ENCODE data around the gene KIF1A. TPM values are rescaled to one million over a fixed set of nuclear protein-coding genes. Genes with fewer than 3 reads are reported as not detected.

The KIF1A gene
- total RNA-seq, 1 experiment from 2014 or later: not detected

DNA sequence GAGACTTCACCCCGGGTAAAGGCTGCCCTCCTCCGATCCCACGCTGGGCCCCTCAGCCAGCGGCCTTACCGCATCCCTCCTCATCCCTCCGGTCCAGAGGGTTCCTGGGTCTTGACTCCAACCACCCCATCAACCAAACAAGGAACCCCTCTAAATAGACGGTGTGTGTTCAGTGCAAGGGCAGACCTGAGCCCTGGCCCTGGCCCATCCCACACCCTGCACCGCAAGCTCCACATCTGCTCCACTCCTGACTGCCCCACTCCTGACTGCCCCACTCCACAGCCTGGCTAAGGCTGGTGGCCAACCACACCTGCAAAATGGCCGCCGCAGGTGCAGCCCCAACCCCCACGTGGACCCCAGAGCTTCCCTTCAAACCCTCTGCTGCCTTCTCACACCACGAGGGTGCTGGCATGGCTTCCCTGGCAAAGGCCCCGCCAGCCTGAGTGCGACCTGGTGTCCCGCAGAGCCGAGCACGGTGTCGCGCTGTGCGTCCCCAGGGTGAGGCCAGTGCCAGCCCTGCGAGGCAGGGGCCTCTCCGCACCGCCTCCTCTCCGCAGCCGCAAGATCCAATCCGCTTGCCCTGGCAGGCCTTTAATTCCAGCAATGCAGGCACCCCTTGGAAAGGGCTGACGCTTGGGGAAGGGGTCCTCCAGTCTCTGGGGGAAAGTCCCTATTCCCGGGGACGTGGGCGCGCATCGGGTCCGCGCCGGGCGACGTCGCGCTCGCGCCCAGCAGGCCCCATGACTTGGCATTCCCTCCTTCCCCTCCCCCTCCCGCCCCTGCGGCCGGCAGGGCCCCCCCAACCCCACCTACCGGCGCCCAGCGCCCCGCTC lies 1.5 kb downstream of the KIF1A start:
- BruUV-seq (replicated peaks): no TSS peak
- CTCF ChIA-PET: no interaction called here
- H3F3A ChIP-seq (ENCODE audit: insufficient read depth, low read depth): no peaks in the 10 kb centered on the region
- H3K27me3 ChIP-seq (ENCODE audit: insufficient read depth, low read depth): peaks cover 80% of the 10 kb centered on the region
- no peaks in the 10 kb centered on the region for H3K79me2 ChIP-seq (ENCODE audit: low read depth)
- H3K4me1 ChIP-seq (replicated peaks; ENCODE audit: insufficient read depth): no peaks in the 10 kb centered on the region
- no peak overlapping the region for H3K4me3 ChIP-seq
- POLR2A ChIA-PET (ENCODE audit: unreplicated experiment): no interaction called here
- peaks cover 7% of the 10 kb centered on the region; the same call in 1 of the 2 replicates for H3K9me3 ChIP-seq (ENCODE audit: insufficient read depth, low read depth)
- TF ChIP-seq EZH2 (IDR thresholded peaks at IDR 0.05; ENCODE audit: low read depth): no peak
- TF ChIP-seq, protein P1, sequence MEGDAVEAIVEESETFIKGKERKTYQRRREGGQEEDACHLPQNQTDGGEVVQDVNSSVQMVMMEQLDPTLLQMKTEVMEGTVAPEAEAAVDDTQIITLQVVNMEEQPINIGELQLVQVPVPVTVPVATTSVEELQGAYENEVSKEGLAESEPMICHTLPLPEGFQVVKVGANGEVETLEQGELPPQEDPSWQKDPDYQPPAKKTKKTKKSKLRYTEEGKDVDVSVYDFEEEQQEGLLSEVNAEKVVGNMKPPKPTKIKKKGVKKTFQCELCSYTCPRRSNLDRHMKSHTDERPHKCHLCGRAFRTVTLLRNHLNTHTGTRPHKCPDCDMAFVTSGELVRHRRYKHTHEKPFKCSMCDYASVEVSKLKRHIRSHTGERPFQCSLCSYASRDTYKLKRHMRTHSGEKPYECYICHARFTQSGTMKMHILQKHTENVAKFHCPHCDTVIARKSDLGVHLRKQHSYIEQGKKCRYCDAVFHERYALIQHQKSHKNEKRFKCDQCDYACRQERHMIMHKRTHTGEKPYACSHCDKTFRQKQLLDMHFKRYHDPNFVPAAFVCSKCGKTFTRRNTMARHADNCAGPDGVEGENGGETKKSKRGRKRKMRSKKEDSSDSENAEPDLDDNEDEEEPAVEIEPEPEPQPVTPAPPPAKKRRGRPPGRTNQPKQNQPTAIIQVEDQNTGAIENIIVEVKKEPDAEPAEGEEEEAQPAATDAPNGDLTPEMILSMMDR (conservative IDR thresholded peaks at IDR 0.05): no peak
- H2AFZ ChIP-seq: no peak overlapping the region
- no peak for DNase-seq
- H3K4me2 ChIP-seq: no peak overlapping the region
- no peak overlapping the region for H3K27ac ChIP-seq
- H3K9me2 ChIP-seq (ENCODE audit: insufficient read depth): no peaks in the 10 kb centered on the region
- H3K36me3 ChIP-seq (ENCODE audit: low read depth): no peaks in the 10 kb centered on the region
- intact Hi-C loops (cut with micrococcal nuclease; ENCODE audit: unreplicated experiment): no loop called here
- no peaks in the 10 kb centered on the region; the same call in none of the 2 replicates for H4K20me1 ChIP-seq (ENCODE audit: insufficient read depth)

DNA sequence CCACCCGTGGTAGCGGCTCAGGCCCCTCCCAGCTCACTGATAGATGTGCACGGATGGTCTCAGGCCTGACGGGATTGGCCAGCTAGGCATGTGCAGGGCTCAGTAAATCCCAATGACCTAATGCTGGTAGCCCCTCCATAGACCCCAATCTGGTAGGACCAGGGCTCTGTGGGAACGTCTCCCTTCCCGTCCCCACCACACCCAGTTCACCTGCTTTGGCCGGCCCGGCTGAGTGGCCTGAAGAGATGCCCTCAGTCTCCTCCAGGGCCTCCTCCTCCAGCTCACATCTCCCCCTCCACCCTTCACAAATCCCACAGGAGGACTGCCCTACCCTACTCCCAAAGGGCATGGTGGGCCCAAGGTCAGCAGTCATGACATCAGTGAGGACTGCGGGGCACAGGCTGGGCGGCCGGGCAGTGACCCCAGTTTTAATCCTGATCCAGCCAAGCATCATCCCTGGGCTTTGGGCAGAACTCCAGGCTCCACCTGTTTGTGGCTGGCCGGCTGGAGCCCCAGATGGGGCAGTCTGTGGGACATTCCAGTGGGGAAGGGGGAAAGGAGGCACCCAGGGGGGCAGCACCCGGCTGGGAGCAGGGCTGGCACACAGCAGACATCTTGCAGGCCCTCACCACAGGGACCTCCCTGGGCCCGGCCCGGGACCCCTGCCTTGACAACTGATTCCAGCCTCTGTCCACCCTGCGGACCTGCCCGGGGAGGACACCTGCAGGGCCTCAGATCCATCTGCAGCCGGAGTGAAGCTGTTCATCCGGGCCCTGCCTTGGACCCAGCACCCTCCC lies 2.3 kb downstream of the KIF1A start:
- Histone ChIP-seq H3K4me2 (no peak overlapping the region), H3K36me3 (ENCODE audit: low read depth) (no peaks in the 10 kb centered on the region), H3K4me3 (no peak overlapping the region), H3K4me1 (replicated peaks; ENCODE audit: insufficient read depth) (no peaks in the 10 kb centered on the region), H4K20me1 (ENCODE audit: insufficient read depth) (no peaks in the 10 kb centered on the region; the same call in none of the 2 replicates), H3F3A (ENCODE audit: insufficient read depth, low read depth) (no peaks in the 10 kb centered on the region), H3K27me3 (ENCODE audit: insufficient read depth, low read depth) (peaks cover 74% of the 10 kb centered on the region), H2AFZ (no peak overlapping the region), H3K27ac (no peak overlapping the region), H3K9me2 (ENCODE audit: insufficient read depth) (no peaks in the 10 kb centered on the region), H3K79me2 (ENCODE audit: low read depth) (no peaks in the 10 kb centered on the region), H3K9me3 (ENCODE audit: insufficient read depth, low read depth) (0 out of 2 replicates have a peak, but pooled peaks cover 2% of the 10 kb centered on the region)
- CTCF ChIA-PET: no interaction called here
- TF ChIP-seq, protein P1 (conservative IDR thresholded peaks at IDR 0.05): no peak; the same call in 1 of the 2 replicates
- TF ChIP-seq EZH2 (IDR thresholded peaks at IDR 0.05; ENCODE audit: low read depth): no peak
- intact Hi-C loops (cut with micrococcal nuclease; ENCODE audit: unreplicated experiment): no loop called here
- BruUV-seq (replicated peaks): no TSS peak
- POLR2A ChIA-PET (ENCODE audit: unreplicated experiment): no interaction called here
- DNase-seq: no peak

DNA sequence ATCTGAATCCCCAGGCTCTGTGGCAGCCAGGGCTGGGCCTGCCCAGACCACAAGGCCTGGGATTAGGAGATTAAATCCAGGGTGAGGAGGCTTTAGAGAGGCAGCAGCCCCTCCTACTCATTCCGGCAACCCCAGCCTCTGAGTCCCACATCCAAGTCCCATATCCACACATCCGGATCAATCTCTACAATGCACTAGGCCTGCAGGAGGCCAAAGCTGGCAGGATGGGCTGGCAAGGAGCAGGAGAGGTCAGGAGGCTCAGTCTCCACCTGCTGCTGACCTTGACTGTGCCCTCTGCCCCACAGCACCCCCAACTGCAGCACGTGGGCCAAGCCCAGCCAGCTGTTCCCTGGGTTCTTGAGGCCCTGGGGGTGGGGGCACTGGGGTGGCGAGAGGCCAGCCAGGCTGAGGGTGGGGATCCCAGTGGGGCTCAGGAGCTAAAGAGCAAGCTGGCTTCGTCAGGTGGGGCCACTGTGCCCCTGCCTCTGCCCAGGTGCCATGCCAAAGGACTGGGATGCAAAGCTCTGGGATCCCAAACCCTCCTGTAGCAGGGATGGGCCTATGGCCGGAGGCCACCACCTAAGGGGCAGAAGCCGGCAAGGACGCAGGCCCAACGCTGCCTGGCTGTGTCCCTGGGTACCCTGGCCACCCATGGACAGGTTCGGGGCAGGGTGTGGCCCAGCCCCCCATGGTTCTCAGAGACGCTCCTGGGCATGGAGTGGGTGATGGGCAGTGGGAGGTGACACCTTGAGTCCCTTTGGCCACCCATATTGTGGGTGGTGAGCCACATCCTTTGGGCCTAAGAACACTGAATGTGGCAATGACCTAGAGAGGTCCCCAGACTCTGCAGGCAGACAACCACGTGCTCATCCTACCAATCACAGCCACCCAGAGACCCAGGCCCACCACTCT lies 3.2 kb downstream of the KIF1A start:
- no peaks in the 10 kb centered on the region; the same call in 1 of the 2 replicates for H4K20me1 ChIP-seq (ENCODE audit: insufficient read depth)
- TF ChIP-seq, protein P1 (conservative IDR thresholded peaks at IDR 0.05): no peak
- no peak for TF ChIP-seq EZH2 (IDR thresholded peaks at IDR 0.05; ENCODE audit: low read depth)
- H3K4me3 ChIP-seq: no peak overlapping the region
- H2AFZ ChIP-seq: no peak overlapping the region
- H3K27me3 ChIP-seq (ENCODE audit: insufficient read depth, low read depth): peaks cover 74% of the 10 kb centered on the region
- no peaks in the 10 kb centered on the region for H3K9me3 ChIP-seq (ENCODE audit: insufficient read depth, low read depth)
- H3K27ac ChIP-seq: no peak overlapping the region
- no peaks in the 10 kb centered on the region for H3F3A ChIP-seq (ENCODE audit: insufficient read depth, low read depth)
- POLR2A ChIA-PET (ENCODE audit: unreplicated experiment): interaction anchor here (0.7 kb wide), 1 partner anchor 223 kb away, joined by 3 read pairs; no protein-coding TSS in a partner anchor
- CTCF ChIA-PET: no interaction called here
- BruUV-seq (replicated peaks): no TSS peak
- H3K36me3 ChIP-seq (ENCODE audit: low read depth): no peaks in the 10 kb centered on the region
- H3K4me1 ChIP-seq (replicated peaks; ENCODE audit: insufficient read depth): no peaks in the 10 kb centered on the region
- no peak overlapping the region for H3K4me2 ChIP-seq
- DNase-seq: no peak
- intact Hi-C loops (cut with micrococcal nuclease; ENCODE audit: unreplicated experiment): no loop called here
- H3K79me2 ChIP-seq (ENCODE audit: low read depth): no peaks in the 10 kb centered on the region
- H3K9me2 ChIP-seq (ENCODE audit: insufficient read depth): no peaks in the 10 kb centered on the region
